HuH-7.5 (cell line): ENCODE measurements around the gene LMAN1L.

Experiments used
- DNase-seq: peaks from one replicate; pipeline ENCODE4 v3.0.0; 2011; ENCODE audit warnings: low spot score

Gene LMAN1L

DNA sequence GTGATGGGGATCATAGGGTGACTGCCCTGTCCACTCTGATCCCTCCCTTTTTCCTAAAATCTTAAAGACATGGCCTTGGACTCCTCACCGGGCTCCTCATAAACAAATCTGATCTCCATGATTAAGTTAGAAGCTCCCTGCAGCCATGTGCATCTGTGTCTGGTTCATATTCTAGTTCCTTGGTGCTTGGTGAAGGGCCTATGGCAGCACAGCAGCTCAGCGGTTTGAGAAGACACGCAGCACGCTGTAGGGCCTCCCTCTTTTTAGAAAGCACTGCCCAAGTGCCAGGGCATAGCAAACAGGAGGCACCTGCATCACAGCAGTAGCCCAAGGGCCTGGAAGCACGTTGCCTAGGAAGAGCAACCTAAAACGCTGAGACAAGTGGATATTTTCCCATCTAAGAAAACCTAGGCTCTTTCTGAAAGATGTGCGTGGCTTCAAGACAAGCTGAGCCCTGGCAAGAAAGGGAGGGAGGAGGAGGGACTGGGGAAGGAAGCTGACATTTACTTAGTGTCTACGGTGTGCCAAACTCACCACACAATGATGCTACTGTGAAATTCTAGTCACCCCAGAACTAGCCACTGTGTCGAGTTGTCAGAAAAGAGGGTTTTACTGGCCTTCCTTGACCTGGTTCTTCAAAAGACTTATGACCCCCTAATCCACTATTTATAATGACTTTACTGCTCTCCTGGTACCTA lies 45.2 kb downstream of the LMAN1L start:
- DNase-seq, result no peak

DNA sequence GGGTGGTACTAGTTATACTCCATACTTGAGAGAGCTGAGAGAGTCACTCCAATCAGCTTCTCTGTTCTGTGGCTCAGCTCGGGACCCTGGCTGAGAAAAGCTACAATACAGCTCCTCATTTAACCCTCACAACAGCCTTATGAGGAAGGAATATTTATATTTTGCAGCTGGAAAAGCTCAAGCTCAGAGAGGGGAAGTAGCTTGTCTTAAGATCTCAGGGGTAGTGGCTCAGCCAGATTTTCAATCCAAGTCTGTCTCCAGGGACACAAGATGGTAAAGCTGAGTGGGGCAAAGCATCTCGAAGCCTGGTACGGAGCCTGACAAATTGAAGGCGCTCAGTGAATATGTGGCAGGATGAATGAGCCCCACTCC lies 45.7 kb downstream of the LMAN1L start:
- no peak for DNase-seq

DNA sequence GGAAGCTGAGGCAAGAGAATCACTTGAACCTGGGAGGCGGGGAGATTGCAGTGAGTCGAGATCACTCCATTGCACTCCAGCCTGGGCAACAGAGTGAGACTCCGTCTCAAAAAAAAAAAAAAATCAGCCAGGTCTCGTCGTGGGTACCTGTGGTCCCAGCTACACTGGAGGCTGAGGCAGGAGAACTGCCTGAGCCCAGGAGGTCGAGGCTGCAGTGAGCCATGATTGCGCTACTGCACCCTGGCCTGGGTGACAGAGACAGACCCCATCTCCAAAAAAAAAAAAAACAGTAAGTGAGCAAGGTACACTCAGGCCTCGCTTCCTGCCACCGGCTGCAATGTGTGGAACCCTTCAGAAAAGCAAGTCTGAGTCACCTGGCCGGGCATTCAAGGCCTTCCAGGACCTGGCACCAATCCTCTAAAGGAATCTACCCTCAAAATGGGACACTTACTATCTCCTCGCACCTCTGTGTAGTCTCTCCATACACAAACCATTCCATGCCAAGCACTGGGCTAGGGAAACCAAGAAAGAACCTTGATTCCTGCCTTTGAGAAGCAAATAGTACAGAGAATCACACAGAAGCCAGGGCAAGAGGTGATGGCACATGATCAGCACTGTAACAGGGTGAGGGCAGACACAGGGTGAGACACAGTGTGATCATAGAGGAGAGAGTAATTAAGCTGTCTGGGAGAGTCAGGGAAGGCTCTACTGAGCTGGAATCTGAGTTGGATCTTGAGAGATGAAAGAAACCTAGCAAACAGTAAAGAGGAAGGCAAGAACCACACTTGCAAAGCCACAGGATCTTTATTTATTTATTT lies 50.8 kb downstream of the LMAN1L start:
- DNase-seq, result no peak

DNA sequence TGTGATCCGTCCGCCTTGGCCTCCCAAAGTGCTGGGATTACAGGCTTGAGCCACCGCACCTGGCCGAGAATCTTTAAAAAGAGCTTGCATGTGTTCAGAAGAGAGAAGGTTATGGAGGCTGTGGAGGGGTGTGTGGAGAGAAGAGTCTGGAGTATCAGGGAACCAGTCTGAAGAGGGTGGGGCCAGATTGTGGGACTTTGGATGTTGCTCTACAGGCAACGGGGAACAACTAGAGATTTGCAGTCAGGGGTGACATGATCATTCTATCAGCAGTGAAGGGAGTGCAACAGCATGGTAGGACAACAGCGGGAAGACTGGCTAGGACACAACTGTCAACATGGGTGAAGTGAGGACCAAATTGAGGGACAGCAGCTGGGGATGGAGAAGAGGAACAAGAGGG lies 51.7 kb downstream of the LMAN1L start:
- DNase-seq, result no peak

DNA sequence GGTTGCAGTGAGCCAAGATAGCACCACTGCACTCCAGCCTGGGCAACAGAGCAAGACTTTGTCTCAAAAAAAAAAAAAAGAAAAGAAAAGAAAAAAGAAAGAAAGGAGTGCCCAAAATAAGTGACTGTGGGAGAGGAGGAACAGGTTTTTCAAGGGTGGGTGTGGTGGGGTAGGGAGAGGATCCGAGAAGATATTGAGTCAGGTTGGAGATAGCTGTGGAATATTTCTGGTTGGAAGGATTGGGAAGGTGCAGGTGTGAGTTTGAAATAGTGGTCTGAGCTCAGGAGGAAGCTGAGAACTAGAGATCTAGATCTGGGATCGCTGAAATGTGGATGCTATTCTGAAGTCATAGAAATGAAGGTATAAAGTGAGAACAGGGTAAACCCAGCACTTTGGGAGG lies 52.7 kb downstream of the LMAN1L start:
- DNase-seq, result no peak

DNA sequence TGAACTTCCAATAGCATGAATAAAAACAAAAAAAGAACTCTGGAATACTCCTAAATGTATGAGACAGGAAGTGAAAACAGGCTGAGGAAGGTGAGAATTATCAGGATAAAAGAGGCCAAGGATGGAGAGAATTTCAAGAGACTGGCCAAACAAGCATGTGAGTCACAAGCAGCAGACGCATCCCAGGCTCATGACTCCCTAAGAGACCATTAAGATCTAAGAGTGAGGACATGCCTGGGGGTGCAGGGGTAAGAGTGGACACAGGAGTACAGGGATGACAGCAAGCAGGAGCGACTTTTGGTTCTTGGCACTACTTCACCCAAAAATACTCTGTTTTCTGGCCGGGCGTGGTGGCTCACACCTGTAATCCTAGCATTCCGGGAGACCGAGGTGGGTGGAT lies 53.5 kb downstream of the LMAN1L start:
- no peak for DNase-seq

DNA sequence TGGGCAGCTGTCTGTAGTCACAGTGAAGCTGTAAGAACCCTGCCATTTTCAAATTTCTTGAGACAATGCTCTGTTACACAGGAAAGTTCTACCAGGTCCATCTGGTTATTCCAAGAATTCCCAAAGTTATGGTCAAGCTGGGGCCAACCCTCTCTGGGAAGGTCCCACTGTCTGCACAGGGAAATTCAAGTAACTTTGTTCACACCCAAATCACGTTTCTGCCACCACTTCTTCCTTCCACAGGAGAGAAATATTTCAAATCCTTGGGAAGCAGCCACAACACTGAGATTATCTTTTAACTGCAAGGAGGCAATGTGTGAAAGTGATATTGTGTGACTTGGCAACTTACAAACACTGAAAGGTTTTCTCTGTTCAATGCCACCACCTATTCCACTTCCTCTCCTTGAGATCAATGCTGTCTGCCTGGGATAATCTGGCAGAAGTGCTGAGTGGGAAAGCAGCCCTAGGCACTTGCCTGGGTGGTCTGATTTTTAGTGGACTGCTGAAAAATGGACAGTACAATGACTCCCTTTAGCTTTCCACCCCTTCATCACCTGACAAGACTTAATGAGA lies 54.9 kb downstream of the LMAN1L start:
- DNase-seq, result no peak

DNA sequence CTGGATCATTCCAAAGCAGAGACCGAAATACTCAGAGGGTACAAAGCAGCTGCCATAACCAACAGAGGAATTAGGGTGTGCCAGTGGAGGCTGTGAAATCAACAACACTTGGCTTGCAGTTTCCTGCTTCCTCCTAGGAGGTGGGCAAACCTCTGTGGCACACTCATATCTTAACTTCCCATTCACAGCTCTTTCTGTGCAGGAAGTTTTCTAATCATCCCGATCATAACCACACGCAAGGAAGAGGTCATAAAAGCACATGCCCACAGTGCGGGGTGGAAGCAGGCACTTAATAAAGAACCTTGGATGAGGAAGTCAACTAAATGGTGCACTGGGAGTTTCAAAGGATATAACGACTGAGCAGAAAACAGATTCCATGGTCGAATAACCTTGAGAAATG lies 55.4 kb downstream of the LMAN1L start:
- no peak for DNase-seq

DNA sequence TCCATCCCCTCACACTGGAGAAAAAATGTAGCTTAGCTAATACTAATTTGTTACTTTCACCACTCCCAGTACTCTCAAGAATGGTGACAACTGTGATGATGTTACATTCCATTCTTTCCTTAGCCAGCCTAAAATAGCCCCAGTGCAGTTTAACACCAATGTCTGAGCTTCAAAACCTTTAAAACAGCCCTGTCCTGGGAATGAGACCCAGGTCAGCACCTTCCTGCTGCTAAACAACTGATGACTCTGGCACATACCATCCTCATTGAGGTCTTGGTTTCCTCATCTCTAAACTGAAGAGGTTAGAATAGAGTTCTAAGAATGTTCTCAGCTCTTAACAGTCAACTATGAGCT lies 56.7 kb downstream of the LMAN1L start:
- DNase-seq, result no peak

DNA sequence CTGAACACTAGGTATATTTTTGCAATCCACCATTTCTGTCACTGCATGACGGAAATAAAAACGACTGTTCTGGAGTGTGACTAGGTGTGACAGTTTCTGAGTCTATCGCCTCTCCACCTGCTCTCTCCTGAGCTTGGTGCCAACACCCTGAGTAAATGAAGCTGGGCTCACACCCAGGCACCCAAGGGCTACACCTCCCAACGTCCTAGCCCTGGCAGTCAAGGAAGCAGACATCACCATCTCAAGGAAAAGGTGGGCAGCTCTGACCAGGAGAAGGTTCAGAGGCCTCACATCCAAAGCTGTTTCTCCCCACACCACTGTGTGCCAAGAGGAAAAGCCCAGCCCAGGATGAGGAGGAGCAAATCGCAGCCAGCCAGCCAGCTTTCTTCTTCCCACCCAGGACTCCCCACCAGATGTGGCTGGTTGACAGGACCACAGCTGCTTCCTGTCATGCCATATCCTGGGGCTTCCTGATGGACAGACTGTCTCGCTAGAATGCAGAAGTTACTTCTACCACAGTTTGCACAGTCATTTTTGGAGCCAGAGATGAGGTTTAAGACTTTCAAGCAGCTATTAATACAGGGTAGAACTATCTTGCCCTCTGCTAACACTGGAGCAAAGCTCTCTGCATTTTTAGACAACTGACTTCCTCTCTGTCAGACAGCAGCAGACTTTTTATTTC lies 57.2 kb downstream of the LMAN1L start:
- no peak for DNase-seq

DNA sequence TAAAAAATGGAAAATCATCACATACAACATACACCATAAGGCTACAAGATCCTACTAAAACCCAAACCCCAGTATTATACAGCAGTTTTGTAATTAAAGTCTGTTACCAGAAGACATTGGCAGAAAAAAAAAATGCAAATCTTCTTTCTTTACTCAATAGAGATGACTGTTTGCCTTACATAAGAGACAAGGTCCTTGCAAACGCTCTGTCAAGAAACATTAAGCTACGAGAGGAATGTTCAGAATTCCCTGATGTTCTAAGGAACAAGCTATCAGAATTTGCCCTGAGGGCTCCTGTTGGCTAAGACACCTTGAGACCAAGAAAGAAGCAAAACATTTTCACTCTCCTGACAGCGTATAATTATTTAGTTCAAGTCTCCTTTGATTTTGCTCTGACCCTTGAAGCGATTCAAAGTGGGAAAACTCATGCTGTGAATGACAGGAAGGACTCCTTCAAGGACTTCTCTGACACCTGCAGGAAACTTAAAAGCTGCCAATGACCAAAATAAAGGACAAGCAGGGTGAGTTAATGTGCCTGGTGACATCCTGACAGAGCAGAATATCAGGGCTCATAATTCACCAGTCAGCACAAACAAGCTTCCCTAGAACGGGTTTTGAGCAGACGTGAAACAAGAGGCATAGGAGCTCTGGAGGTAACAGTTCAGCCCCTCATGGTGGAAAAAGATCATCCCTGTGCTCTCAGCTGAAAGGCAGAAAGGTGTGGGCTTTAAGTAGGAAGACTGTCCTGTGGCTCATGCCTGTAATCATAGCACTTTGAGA lies 58.0 kb downstream of the LMAN1L start:
- DNase-seq, result no peak

DNA sequence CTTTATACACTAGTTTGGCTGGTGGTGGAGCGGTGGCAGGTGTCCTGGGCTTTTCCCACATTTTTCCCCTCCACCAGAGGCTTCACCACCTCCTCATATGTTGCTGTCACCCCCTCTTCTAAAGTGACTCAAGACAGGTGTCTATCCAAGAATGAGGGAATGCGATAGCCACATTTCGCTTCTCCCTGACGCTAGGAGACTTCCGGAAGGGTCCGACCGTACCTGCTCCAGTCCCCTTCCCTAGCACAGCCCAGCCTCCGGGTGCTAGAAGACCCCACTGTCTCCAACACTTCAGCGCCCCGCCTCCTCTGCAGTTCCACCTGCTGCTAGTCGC lies 60.0 kb downstream of the LMAN1L start:
- no peak for DNase-seq

DNA sequence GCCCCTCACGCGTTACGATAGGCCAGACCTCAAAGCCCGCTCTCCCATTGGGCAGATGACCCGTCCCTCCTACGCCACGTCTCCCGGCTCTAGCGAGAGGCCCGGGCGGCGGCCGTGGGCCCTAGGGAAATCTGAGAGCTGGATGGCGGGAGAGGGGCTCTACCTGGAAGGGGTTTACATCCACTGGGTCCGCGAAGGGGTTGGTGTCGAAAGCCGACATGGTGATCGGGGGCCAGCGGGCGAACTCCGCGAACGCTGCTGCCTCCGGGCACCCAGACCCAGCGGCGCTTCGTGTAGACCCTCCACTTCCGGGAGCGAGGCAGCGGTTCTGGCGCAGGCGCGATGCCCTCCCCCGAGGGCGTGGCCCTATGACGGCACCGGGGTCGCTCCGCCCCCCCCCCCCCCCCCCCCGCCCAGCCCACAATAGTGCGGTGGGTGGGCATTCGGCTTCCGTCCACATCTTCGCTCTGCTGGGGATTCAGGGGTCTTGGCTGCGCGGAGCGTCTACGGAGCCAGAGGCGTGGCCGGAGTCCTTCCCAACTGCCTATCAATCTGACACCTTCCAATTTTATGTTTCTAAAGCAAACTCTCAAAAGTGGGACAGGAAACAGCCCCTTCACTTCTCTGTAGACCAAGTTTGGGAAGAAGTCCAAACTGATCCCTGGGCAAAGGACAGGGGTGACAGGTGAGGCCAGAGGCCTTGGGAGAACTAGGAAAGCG lies 60.6 kb downstream of the LMAN1L start, which contains the start of gene SCAMP2:
TSS of gene SCAMP2 (minus strand) at position 330 of the 720 bp plus-strand sequence. CDS start at position 220, 110 bp downstream.
- peak; percentile 98 for DNase-seq

DNA sequence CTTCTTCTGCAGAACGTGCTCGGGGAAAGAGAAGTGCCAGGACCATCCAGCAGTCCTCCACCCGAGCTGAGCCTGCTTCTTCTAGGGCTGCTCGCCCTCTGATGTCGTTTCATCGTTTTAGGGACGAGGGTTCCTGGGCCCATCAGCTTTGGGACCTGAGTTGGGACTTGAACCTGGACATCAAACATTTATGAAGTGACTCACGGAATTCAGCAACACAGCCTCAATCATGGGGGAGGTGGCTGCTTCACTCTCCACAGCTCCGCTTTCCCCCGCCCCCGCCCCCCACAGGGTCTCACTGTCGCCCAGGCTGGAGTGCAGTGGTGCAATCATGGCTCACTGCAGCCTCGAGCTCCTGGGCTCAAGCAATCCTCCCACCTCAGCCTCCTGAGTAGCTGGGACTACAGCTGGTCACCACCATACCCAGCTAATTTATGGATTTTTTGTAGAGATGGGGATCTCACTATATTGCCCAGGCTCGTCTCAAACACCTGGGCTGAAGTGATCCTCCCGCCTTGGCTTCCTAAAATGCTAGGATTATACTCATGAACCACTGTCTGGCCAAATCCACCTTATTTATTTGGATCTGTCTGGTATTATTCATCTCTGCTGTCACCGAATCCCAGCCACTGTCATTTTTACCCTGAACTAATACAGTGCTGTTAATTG lies 61.3 kb downstream of the LMAN1L start:
- DNase-seq, result peak; percentile 68
